Mononuclear cell (primary cell): ENCODE measurements around the gene SOCS6. TPM values are rescaled to one million over a fixed set of nuclear protein-coding genes. Genes with fewer than 3 reads are reported as not detected.

ENCODE experiments used
- H3K27me3 ChIP-seq: 2 replicates; pipeline ENCODE4 v1.6.0; 2011; ENCODE audit warnings: low read length, control low read depth; ENCODE audit not compliant: insufficient read depth
- H3K4me1 ChIP-seq: 2 replicates; pipeline ENCODE4 v1.5.1; 2011; ENCODE audit warnings: mild to moderate bottlenecking, low read length, control low read depth; ENCODE audit not compliant: insufficient read depth
- H3K4me3 ChIP-seq: 2 replicates; pipeline ENCODE4 v1.5.1; 2011; ENCODE audit warnings: mild to moderate bottlenecking, low read length, moderate library complexity
- H3K9me3 ChIP-seq: 2 replicates; pipeline ENCODE4 v1.5.1; 2011; ENCODE audit warnings: low read depth, mild to moderate bottlenecking, control low read depth, low read length
- total RNA-seq: library from RNA; depleted of rRNA; stranded (reverse); fragments of >200 nt; gene quantifications from one replicate; pipeline ENCODE4 v1.2.3, GENCODE V29; 2012

SOCS6 gene
- total RNA-seq, 1 donor, result 12.0 TPM

DNA sequence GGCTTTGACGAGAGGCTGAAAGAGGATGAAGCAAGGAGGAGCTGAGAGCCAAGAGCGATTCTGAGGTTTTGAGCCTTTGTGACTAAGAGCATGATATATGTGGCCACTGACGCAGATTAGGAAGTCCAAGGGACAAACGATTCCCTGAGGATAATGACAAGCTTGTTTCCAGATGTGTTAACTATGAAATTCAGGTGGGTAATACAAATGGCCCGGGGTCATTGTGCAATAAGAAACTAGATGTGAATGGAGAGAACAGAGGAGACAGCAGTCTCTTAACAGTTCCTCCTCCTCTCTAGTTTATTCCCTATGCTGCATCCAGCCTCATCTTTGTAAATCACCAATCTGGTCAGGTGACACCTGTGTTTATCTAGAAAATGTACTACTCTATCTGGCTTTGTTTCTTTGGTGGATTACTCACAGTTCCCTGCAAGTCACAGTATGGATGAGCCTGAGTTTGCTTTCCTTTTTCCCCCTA lies 84.2 kb downstream of the SOCS6 start:
- H3K4me1 ChIP-seq, result no peaks in the 10 kb centered on the region
- no peaks in the 10 kb centered on the region for H3K27me3 ChIP-seq
- no peak overlapping the region for H3K4me3 ChIP-seq
- no peaks in the 10 kb centered on the region for H3K9me3 ChIP-seq

DNA sequence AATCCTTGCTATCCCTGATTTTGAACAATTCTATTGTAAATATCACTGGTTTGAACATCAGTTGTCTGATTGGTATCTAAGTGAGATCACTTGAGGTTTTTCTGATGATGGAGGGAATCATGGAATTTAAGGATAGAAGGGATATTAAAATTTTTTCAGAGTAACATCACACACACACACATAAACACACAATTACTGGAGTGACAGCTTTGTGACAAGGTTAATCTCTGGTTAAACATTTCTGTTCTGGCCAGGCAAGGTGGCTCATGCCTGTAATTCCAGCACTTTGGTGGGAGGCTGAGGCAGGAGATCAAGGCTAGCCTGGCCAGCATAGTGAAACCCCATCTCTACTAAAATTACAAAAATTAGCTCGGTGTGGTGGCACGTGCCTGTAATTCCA lies 85.3 kb downstream of the SOCS6 start:
- Histone ChIP-seq H3K27me3 (no peaks in the 10 kb centered on the region), H3K9me3 (no peaks in the 10 kb centered on the region), H3K4me1 (no peaks in the 10 kb centered on the region), H3K4me3 (no peak overlapping the region)

DNA sequence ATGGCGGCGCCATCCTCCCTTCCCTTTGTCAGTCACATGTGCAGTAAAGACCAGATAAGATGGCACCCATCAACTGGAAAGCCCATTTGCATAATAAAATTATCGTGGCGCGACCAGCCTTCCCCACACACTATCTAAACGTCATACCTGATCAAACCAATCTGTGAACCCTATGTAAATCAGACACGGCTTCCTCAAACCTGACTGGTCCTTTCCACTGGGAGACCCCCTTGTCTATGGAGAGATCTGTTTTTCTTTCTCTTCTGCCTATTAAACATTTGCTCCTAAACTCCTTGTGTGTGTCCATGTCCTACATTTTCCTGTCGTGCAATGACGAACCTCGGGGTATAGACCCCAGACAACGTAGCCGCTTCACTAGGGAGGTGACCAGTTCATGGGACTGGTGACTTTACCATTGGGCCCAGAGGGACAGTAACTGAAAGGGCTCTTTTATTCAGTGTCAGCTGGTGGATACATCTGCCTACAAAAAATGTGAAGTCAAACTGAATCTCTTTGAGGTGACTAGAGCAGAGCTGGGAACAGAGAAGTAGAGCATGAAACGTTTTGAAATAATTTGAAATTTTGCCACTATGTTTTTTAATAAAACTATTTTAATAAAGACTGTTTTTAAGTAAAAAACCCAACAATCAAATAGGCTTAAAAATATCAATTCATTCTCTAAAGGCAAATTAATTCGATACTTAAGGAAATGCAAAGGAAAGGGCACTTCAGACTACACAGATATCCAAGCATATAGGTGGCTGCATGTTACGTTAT lies 87.5 kb downstream of the SOCS6 start:
- Histone ChIP-seq H3K4me3 (no peak overlapping the region), H3K9me3 (no peaks in the 10 kb centered on the region), H3K27me3 (no peaks in the 10 kb centered on the region), H3K4me1 (no peaks in the 10 kb centered on the region)

DNA sequence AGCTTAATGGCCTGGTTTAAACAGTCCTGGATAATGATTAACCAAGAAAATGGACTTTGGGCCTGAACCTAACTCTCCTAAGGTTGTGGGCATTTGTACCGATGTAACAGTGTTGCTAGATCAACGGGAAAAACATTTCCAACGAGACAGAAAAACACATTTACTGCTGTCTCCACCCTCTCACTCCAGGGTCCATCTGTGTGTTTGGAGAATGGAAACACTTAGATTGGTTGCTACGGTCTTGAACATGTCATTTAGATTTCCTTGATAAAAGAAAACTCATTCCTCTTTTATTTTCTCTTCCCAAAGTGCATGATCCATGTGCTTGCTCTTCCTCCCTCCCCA lies 88.0 kb downstream of the SOCS6 start:
- H3K9me3 ChIP-seq, result no peaks in the 10 kb centered on the region
- no peaks in the 10 kb centered on the region for H3K4me1 ChIP-seq
- H3K27me3 ChIP-seq, result no peaks in the 10 kb centered on the region
- H3K4me3 ChIP-seq, result no peak overlapping the region

DNA sequence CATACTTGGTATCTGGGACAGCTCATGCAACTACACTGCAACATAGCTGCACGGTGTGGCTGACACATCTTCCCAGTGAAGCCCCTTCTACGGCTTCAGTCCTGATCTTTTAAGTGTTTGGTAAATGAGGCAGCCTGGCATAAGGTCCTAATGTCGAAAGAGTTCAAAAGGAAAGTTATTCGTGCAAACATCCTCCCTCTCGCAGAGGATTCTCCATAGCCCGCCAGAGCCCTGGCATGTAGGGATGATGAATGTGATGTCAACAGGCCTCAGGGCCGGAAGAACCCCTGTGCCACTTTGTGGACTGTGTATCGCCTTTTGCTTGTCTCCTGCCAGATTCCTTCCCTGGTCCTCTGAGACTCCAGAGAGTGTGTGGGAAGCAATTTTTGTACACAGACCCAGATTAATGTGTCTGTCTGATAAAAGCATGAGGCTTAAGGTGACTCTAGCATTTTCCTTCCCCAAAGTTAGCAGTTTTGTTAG lies 88.5 kb downstream of the SOCS6 start:
- no peaks in the 10 kb centered on the region for H3K9me3 ChIP-seq
- H3K27me3 ChIP-seq, result no peaks in the 10 kb centered on the region
- H3K4me1 ChIP-seq, result no peaks in the 10 kb centered on the region
- no peak overlapping the region for H3K4me3 ChIP-seq

DNA sequence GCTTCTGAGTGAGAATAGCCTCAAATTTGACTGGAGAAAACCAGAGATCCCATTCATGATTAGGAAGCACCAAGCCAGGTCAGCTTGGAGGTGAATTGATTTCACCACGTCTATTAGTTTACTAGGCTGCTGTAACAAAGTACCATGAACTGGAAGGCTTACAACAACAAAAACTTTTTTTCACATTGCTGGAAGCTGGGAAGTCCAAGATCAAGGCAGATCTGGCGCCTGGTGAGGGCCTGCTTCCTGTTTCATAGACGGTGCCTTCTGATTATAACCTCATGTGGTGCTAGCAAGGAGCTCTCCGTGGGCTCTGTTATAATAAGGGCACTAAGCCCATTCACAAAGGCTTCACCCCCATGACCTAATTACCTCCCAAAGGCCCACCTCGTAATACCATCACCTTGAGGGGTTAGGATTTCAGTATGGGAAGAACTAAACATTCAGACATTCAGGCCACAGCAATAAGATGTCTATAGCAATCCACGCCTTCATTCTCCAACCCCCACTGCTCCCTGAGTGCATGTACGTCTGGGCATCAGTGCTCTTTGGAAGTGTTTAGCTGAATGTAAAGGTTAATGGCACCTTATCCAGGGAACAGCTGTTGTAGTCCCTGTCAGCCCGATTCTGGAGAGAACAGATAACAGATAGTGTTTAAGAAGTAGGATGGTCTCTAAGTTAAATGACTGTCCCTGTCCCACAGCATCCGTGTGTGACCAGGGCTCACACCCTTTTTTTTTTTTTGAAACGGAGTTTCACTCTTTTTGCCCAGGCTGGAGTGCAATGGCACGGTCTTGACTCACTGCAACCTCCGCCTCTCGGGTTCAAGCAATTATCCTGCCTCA lies 89.2 kb downstream of the SOCS6 start:
- no peaks in the 10 kb centered on the region for H3K4me1 ChIP-seq
- no peaks in the 10 kb centered on the region for H3K27me3 ChIP-seq
- no peak overlapping the region for H3K4me3 ChIP-seq
- H3K9me3 ChIP-seq, result no peaks in the 10 kb centered on the region

Other genes with a start within 250 kb of the SOCS6 start
- gene RTTN, start 83.4 kb upstream of the SOCS6 start, total RNA-seq, result 42.0 TPM